Suppressor macrophage (primary cell): ENCODE data around the gene PPP1R12B.
A peak's percentile ranks its signal among the peaks of the same experiment; 100 is the strongest.
"Not testable (repeated sequence)": the region's sequence is repeated elsewhere in the genome, so short reads cannot be mapped to it uniquely, and the experiment has no call there.

Source experiments
- DNase-seq, 4 experiments: peaks; one replicate each; pipeline ENCODE4 v3.0.0-alpha.2; 2020 to 2022

Gene PPP1R12B

GRCh38 chr1:202619012-202619411 is 270.5 kb downstream of the PPP1R12B start:
- DNase-seq = not testable (repeated sequence)

GRCh38 chr1:202619505-202619904 is 271.0 kb downstream of the PPP1R12B start:
- DNase-seq = no peak

- not testable (repeated sequence) for DNase-seq
Measured at GRCh38 chr1:202620036-202620435, 271.5 kb downstream of the PPP1R12B start.

- DNase-seq = peak in 1 of 4 experiments; percentile 1
Measured at GRCh38 chr1:202621446-202621845, 272.9 kb downstream of the PPP1R12B start.

GRCh38 chr1:202622388-202622787 is 273.9 kb downstream of the PPP1R12B start:
- peak in 1 of 4 experiments; percentile 1 for DNase-seq

GRCh38 chr1:202623075-202623474 is 274.6 kb downstream of the PPP1R12B start:
- DNase-seq = peak in 3 of 4 experiments; percentile 10 to 43 (median 42)

- not testable (repeated sequence) for DNase-seq
Measured at GRCh38 chr1:202623476-202623875, 275.0 kb downstream of the PPP1R12B start.

GRCh38 chr1:202624088-202624780 is 275.7 kb downstream of the PPP1R12B start:
- DNase-seq = no peak

- no peak for DNase-seq
Measured at GRCh38 chr1:202624781-202625108, 276.2 kb downstream of the PPP1R12B start.

GRCh38 chr1:202625416-202626360 is 277.2 kb downstream of the PPP1R12B start:
- peak; percentile 71 to 87 (median 80) for DNase-seq

- not testable (repeated sequence) for DNase-seq
Measured at GRCh38 chr1:202627036-202627435, 278.5 kb downstream of the PPP1R12B start.

- DNase-seq = no peak
Measured at GRCh38 chr1:202627841-202628565, 279.5 kb downstream of the PPP1R12B start.

GRCh38 chr1:202628646-202629215 is 280.2 kb downstream of the PPP1R12B start:
- no peak for DNase-seq

- peak; percentile 34 to 78 (median 64) for DNase-seq
Measured at GRCh38 chr1:202629257-202629811, 280.8 kb downstream of the PPP1R12B start.

GRCh38 chr1:202630096-202630495 is 281.6 kb downstream of the PPP1R12B start:
- DNase-seq = not testable (repeated sequence)

- no peak for DNase-seq
Measured at GRCh38 chr1:202630541-202630940, 282.0 kb downstream of the PPP1R12B start.

GRCh38 chr1:202631076-202631923 is 282.8 kb downstream of the PPP1R12B start:
- DNase-seq = no peak

GRCh38 chr1:202632241-202632640 is 283.7 kb downstream of the PPP1R12B start:
- DNase-seq = no peak

GRCh38 chr1:202636171-202636570 is 287.7 kb downstream of the PPP1R12B start:
- not testable (repeated sequence) for DNase-seq

- DNase-seq = not testable (repeated sequence)
Measured at GRCh38 chr1:202637321-202638018, 289.0 kb downstream of the PPP1R12B start.
